Epithelial cell of proximal tubule (primary cell): Measurements from ENCODE around the gene TCHP. TPM values are rescaled to one million over a fixed set of nuclear protein-coding genes. Genes with fewer than 3 reads are reported as not detected.
"Not testable (repeated sequence)": the region's sequence is repeated elsewhere in the genome, so short reads cannot be mapped to it uniquely, and the experiment has no call there.

ENCODE experiments used
- DNase-seq: peaks from one replicate; pipeline ENCODE4 v3.0.0-alpha.2; 2011; ENCODE audit warnings: low read depth
- H3K4me3 ChIP-seq: 2 replicates; pipeline ENCODE4 v1.5.1; 2011; ENCODE audit warnings: low read depth, mild to moderate bottlenecking, low read length
- total RNA-seq: library from RNA; depleted of rRNA; stranded (reverse); fragments of >200 nt; gene quantifications from 2 replicates; pipeline ENCODE4 v1.2.3, GENCODE V29; 2015
- TF ChIP-seq, protein P1 (sequence below): conservative IDR thresholded peaks from 2 replicates; pipeline ENCODE4 v1.5.1; 2012; ENCODE audit warnings: low read depth, mild to moderate bottlenecking, low read length

Gene TCHP
- total RNA-seq, 1 donor from 2014 or later: 37.5 TPM

DNA sequence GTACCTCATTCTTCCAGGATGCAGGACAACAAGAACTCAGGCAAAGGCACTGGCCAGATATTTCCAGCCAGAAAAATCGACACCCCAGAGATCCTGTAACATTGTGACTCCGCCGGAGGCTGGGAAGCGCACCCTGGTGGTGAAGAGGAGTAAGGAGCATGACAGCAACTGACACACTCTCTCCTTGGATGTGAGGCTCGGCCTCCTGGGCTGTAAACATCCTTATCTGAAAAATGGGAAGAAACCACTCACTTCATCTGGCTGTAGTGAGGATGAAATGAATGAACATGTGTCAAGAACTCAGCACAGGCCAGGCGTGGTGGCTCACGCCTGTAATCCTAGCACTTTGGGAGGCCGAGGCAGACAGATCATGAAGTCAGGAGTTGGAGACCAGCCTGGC lies 27.5 kb downstream of the TCHP start:
- no peak overlapping the region for H3K4me3 ChIP-seq
- TF ChIP-seq, protein P1, sequence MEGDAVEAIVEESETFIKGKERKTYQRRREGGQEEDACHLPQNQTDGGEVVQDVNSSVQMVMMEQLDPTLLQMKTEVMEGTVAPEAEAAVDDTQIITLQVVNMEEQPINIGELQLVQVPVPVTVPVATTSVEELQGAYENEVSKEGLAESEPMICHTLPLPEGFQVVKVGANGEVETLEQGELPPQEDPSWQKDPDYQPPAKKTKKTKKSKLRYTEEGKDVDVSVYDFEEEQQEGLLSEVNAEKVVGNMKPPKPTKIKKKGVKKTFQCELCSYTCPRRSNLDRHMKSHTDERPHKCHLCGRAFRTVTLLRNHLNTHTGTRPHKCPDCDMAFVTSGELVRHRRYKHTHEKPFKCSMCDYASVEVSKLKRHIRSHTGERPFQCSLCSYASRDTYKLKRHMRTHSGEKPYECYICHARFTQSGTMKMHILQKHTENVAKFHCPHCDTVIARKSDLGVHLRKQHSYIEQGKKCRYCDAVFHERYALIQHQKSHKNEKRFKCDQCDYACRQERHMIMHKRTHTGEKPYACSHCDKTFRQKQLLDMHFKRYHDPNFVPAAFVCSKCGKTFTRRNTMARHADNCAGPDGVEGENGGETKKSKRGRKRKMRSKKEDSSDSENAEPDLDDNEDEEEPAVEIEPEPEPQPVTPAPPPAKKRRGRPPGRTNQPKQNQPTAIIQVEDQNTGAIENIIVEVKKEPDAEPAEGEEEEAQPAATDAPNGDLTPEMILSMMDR: peak; percentile 82
- no peak for DNase-seq

DNA sequence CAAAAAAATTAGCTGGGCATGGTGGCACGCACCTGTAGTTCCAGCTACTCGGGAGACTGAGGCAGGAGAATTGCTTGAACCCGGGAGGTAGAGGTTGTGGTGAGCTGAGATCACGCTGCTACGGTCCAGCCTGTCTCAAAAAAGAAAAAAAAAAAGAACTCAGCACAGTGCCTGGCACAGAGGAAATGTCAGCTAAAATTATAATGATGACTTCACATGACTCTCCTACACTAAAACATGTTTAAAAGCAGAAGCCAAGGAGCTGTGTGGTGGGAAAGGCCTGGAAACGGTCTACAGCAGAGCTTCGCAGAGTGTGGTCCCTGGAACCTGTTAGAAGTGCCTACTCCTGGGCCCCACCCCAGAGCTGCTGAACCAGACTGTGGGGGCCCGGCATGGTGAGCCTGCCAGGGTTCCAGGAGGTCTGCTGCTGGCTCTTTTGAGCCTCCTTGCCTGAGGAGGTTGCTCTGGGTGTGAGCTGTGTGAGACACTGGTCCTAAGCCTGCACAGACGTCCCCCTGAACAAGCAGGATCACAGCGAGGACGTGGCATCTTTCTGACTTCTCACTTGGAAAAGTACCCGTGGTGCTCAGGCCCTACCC lies 28.1 kb downstream of the TCHP start:
- no peak overlapping the region for H3K4me3 ChIP-seq

DNA sequence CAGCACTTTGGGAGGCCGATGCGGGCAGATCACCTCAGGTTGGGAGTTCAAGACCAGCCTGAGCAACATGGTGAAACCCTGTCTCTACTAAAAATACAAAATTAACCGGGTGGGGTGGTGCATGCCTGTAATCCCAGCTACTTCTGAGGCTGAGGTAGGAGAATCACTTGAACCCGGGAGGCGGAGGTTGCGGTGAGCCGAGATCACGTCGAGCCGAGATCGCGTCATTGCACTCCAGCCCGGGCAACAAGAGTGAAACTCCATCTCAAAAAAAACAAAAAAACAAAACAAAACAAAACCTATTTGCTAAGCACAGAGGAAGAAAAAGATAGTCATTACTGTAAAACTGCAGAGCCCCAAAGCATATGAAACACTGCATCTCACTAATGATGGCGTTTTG lies 29.3 kb downstream of the TCHP start:
- DNase-seq, H3K4me3 ChIP-seq: not testable (repeated sequence)

More for the DNA sequence above, 28.1 kb downstream of the TCHP start:
- TF ChIP-seq, protein P1: no peak
- DNase-seq: no peak

DNA sequence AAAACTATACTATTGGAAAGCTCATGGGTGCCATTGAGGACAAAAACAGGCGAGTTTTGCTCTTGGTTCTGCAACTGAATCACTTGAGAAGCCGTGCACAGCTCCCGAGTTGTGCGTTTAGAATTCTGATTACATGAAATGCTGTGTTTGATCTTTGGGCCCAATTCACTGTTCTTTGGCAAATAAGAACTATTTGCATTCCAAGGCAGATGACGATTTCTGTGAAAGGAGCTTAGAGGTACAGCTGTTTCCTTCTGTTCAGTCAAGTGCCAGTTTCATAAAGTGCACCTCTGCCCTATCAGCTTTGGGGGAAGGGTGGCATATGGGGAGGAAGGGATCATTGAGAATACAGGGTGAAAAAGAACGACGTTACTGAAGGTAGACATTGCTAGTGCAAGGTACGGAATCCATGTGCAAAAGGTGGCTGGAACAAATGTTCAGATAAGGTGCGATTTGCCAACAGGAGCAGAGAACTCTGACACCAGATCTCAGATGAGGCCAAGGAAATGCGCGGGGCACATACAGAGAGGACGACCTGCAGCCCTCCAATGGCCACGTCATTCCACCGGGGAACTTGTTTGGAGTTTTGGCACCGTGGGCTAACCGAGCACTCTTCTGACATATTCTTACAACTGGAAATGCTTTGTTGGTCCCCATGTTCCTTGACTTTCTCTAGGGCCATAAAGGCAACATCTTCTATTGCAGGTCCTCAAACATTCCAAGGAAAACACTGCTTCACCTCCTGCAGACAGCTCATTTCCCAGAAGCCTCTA lies 30.1 kb downstream of the TCHP start:
- TF ChIP-seq, protein P1: no peak
- no peak for DNase-seq
- no peak overlapping the region for H3K4me3 ChIP-seq

DNA sequence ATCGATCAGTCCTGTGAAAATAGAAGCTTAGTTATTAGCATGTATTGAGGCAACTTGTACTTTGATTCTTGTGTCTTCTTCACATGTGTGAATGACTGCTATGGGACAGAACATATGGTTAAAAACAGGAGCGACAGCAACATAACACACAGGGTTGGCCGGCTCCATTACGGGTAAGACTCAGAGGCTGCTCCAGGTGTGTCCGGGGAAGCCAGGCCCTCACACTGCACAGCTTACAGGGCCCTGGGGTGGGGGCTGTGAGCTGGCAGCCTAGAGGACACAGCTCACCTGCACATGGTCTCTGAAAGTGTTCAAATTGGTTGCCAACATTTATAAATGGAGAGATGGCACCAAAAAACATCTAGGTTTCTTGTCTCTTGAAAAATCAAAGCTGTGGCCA lies 31.1 kb downstream of the TCHP start:
- H3K4me3 ChIP-seq: no peak overlapping the region
- no peak for DNase-seq
- TF ChIP-seq, protein P1: no peak

DNA sequence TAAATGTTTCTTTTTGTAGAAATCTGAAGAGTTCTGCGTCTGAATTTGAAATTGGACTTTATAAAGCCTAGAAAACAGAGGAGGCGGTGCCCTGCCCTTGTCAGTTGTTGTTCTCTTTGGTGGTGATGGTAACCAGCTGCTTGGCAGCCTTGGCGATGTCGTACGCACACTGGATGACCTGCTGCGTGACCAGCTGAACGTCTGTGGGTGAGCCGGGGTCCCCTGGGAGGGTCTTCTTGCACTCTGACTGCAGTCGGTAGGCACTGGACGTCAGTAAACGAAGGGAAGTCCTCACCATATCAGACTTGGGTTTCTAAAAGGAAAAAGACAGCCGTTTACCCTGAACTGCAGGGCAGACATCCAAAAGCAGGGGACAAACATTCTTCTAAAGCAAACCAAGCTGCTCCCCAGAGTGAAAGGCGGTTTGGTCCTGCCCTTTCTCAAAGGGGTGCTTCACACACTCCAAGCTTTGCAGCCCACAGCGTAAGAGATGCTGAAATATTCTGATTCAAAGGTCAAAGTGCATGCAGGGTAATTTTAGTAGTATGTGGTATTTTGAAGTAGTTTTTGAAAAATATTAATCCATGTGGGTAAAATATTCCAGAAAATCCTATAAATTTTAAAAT lies 32.9 kb downstream of the TCHP start:
- TF ChIP-seq, protein P1: no peak
- no peak for DNase-seq
- H3K4me3 ChIP-seq: no peak overlapping the region

DNA sequence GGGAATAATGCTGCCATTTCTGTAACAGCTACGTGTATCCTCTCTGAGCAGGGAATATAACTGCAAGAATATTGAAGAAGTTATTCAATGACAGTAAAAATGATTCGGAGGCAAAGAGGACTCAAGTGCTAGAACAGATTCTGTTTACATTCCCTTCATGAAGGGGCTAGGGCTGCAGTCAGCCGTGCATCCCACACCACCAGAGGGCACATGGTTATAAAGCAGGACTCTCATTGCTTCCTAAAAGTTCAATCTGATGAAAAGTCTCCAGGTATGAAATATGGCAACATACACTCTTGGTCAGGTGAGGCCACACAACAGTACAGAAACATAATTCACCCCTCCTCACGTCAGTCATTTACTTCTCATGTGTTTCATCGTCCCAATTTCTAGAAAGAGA lies 34.0 kb downstream of the TCHP start:
- TF ChIP-seq, protein P1: peak; percentile 62
- H3K4me3 ChIP-seq: no peak overlapping the region
- no peak for DNase-seq
